Measurements from ENCODE around the gene MARF1. TPM values are rescaled to one million over a fixed set of nuclear protein-coding genes. Genes with fewer than 3 reads are reported as not detected.
"Not testable (repeated sequence)": the region's sequence is repeated elsewhere in the genome, so short reads cannot be mapped to it uniquely, and the experiment has no call there.

Gene MARF1
- total and polyA plus RNA-seq, 4 donors = 7.0 to 19.8 (median 12.6) TPM

GRCh38 chr16:15672514-15673167, 29.7 kb upstream of the MARF1 start:
- peak overlapping the region in 1 of 2 donors; percentile 79 for H3K9ac ChIP-seq (ENCODE audit: low read depth in 1 of 2, low read length in 2 of 2)
- H3K4me1 ChIP-seq (ENCODE audit: control insufficient read depth in 4 of 4, insufficient read depth in 4 of 4, low read length in 3 of 4) = peaks cover 4 to 15% (median 13%) of the 10 kb centered on the region in 4 donors
- H3K9me3 ChIP-seq (ENCODE audit: control insufficient read depth in 4 of 4, low read length in 3 of 4) = no peaks in the 10 kb centered on the region
- TF ChIP-seq REST (IDR thresholded peaks at IDR 0.05) = peak; percentile 88
- peak; percentile 80 for TF ChIP-seq ZBTB33 (IDR thresholded peaks at IDR 0.05)
- peak; percentile 95 for TF ChIP-seq ATF3 (IDR thresholded peaks at IDR 0.05)
- peak; percentile 76 to 95 for TF ChIP-seq RXRA (IDR thresholded peaks at IDR 0.05)
- TF ChIP-seq SP1 (IDR thresholded peaks at IDR 0.05) = peak; percentile 85
- peak; percentile 53 to 54 for TF ChIP-seq RAD21 (IDR thresholded peaks at IDR 0.05)
- TF ChIP-seq TAF1 (conservative IDR thresholded peaks at IDR 0.05) = no peak
- peak; percentile 88 for TF ChIP-seq FOXA2 (IDR thresholded peaks at IDR 0.05)
- no peak for TF ChIP-seq EGR1 (IDR thresholded peaks at IDR 0.05; ENCODE audit: low read depth in 2 of 2)
- TF ChIP-seq FOXA1 (IDR thresholded peaks at IDR 0.05) = peak; percentile 91
- TF ChIP-seq HNF4A (conservative IDR thresholded peaks at IDR 0.05) = peak; percentile 79 to 91
- TF ChIP-seq YY1 (IDR thresholded peaks at IDR 0.05) = peak; percentile 82
- TF ChIP-seq CTCF (IDR thresholded peaks at IDR 0.05; ENCODE audit: low read depth, low read length, missing input control) = no peak
- peak; percentile 17 to 75 for TF ChIP-seq GABPA (IDR thresholded peaks at IDR 0.05 in 1 of 2, conservative IDR thresholded peaks at IDR 0.05 in 1 of 2)
- peak; percentile 90 to 97 for TF ChIP-seq JUND (IDR thresholded peaks at IDR 0.05)
- peak; percentile 81 for TF ChIP-seq MAX (IDR thresholded peaks at IDR 0.05)
- no peak for TF ChIP-seq HNF4G (IDR thresholded peaks at IDR 0.05)
- TF ChIP-seq NR2F2 (IDR thresholded peaks at IDR 0.05) = peak; percentile 54
- H3K27me3 ChIP-seq (ENCODE audit: control insufficient read depth in 4 of 4, insufficient read depth in 4 of 4, low read length in 3 of 4) = no peaks in the 10 kb centered on the region
- DNase-seq (ENCODE audit: low spot score) = peak; percentile 56
- WGBS = 16% methylated on average over 20 of the region's 20 CpGs
- peaks cover 0 to 5% (median 3%) of the 10 kb centered on the region in 4 donors for H3K36me3 ChIP-seq (ENCODE audit: control insufficient read depth in 4 of 4, insufficient read depth in 3 of 4, low read depth in 1 of 4, low read length in 3 of 4)
- H3K4me3 ChIP-seq (ENCODE audit: low read depth in 1 of 3, low read length in 3 of 3) = no peak overlapping the region
- H3K27ac ChIP-seq (ENCODE audit: low read depth in 1 of 2, low read length in 2 of 2) = peak overlapping the region; percentile 87 to 97

GRCh38 chr16:15672127-15672513, 29.2 kb upstream of the MARF1 start:
- not testable (repeated sequence) for H3K9me3 ChIP-seq (ENCODE audit: control insufficient read depth in 4 of 4, low read length in 3 of 4); H3K9ac ChIP-seq (ENCODE audit: low read depth in 1 of 2, low read length in 2 of 2); DNase-seq (ENCODE audit: low spot score); H3K36me3 ChIP-seq (ENCODE audit: control insufficient read depth in 4 of 4, insufficient read depth in 3 of 4, low read depth in 1 of 4, low read length in 3 of 4); H3K27me3 ChIP-seq (ENCODE audit: control insufficient read depth in 4 of 4, insufficient read depth in 4 of 4, low read length in 3 of 4); H3K4me3 ChIP-seq (ENCODE audit: low read depth in 1 of 3, low read length in 3 of 3)
- Histone ChIP-seq H3K4me1 (ENCODE audit: control insufficient read depth in 4 of 4, insufficient read depth in 4 of 4, low read length in 3 of 4) (peaks cover 4 to 15% (median 13%) of the 10 kb centered on the region in 4 donors), H3K27ac (ENCODE audit: low read depth in 1 of 2, low read length in 2 of 2) (peak overlapping the region; percentile 87 to 97)
- WGBS = 91% methylated on average over 10 of the region's 10 CpGs
